HG03108 (cell line): ENCODE measurements around the gene FCHSD2.

Source experiments
- ATAC-seq: cut with Tn5 transposase; IDR thresholded peaks from one replicate; pipeline ENCODE4 v1.9.1; 2021; ENCODE audit warnings: moderate library complexity; ENCODE audit not compliant: unreplicated experiment

Gene FCHSD2

DNA sequence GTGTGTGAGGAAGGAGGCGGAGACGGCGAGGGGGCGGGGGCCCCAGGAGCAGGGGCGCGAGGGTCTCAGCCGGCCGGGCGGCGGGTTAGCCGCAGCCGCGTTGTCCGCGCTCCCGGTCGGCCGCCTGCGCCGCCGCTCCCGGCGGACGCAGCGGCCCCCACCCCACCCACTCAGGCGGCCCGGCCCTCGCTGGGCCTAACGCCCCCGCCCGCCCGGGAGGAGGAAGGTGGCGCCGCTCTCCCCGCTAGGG is at the start of gene FCHSD2:
Gene FCHSD2, minus strand, starts transcription at position 191 of the 250 bp plus-strand sequence. CDS start 441 bp downstream, outside the sequence.
- no peak for ATAC-seq

GRCh38 chr11:73191151-73191550 is 49.0 kb upstream of the FCHSD2 start:
- no peak for ATAC-seq

DNA sequence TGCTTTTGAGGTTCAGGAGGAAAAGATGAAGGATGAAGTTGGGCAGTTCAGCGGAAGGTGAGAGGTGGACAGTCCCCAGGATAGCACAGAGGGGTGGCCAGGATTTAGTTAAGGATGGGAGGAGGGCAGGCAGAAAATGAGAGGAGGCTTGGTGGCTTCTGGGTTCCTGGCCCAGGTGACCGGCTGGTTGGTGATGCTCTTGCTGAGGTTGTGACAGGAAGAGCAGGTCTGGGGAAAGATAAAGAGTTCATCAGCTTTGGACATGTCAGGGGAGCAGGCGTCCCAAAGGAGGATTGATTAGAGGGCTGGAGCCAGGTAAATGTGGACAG is 48.4 kb upstream of the FCHSD2 start:
- ATAC-seq = no peak

DNA sequence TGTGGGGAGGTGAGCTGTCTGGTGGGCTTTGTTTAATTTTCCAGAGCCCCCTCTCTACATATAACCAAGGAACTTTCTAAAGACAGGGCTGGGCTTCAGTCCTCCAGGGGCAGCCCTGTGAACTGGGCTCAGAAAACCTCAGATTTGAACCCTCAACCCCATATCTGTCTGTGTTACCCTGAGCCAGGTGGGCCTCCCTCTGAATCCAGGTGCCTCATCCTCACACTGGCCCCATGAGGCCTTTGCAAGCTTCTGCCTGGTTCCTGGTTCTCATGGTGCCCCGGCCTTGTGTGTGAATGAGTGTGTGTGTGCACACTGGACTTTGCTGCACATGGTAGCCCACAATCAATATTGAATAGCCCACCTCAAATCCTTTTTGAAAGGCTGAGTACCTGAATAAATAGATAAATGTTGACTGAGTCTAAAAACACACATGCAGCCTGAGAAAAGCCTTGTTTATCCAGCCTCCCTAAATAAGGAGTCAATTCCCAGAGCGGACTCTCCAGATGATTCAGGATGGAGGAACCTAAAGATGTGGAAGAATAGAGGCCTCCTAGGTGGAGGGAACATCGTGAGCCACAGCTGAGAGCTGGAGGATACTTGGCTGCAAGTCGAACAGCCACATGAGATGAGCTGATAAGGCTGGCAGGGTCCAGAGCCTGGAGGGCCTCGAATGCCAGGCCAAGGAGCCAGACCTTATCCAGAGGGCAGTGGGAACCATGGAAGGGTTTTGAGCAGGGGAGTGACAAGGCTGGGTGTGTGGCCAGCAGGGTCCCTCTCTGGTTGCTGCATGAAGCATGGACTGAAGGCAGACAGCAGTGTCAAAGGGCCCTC is 47.8 kb upstream of the FCHSD2 start:
- no peak for ATAC-seq

- peak; percentile 53 for ATAC-seq
These were observed 47.2 kb upstream of the FCHSD2 start for GRCh38 chr11:73189315-73189714.

- no peak for ATAC-seq
These were observed 46.2 kb upstream of the FCHSD2 start for GRCh38 chr11:73188301-73188700.

- ATAC-seq = no peak
These were observed 45.7 kb upstream of the FCHSD2 start for GRCh38 chr11:73187854-73188253.

- ATAC-seq = no peak
These were observed 44.8 kb upstream of the FCHSD2 start for GRCh38 chr11:73186886-73187285.

GRCh38 chr11:73186294-73186850 is 44.3 kb upstream of the FCHSD2 start:
- ATAC-seq = no peak

DNA sequence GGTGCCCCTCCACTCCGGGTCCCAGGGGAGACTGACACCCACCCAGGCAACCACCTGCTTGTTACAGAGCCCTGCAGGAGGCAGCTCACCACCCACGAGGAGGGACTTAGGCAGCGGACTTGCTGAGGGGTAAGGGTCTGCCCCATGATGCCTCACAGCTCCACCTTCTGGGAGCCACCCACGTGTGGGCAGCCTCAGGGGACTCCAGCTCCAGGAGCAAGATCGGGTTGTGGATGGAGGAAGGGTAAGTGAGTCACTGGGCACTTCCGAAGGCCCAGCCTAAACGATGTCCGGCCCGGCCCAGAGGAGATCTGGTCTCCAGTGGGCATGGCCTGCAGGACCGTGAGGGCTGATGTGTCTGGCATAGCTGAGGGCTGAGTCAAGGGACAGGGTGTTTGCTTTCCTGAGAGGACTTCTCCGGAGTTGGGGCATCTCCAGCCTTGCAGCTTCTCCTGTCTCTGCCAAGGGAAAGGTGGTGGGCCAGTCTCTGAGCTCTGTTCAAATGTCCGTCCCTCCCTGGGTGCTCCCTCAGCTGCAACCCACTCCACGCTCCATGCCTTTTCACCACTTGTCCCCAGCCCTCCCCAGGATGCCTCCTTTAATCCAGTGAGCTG is 43.7 kb upstream of the FCHSD2 start:
- no peak for ATAC-seq

GRCh38 chr11:73184953-73185671 is 43.0 kb upstream of the FCHSD2 start:
- ATAC-seq = no peak

GRCh38 chr11:73182824-73183321 is 40.8 kb upstream of the FCHSD2 start:
- ATAC-seq = no peak

DNA sequence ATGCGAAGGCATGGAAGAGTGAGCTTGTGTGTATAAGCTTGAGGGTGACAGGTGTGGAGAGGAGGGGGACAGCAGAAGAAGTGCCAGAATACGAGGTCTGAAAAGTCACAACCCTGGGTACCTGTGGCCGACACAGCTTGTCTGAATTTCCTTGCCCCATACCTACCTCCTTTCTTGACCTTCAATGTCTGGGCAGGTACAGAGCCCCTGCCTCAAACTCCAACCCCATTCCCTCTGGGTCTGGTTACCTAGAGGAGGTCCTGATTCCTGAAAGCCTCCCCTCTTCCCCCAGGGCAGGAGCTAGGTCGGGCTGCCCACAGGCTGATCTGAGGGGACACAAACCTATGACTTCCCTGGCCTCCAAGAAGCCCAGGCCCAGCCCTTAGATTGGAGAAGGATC is 36.6 kb upstream of the FCHSD2 start:
- no peak for ATAC-seq

GRCh38 chr11:73177778-73178539 is 35.8 kb upstream of the FCHSD2 start:
- ATAC-seq = peak; percentile 66

DNA sequence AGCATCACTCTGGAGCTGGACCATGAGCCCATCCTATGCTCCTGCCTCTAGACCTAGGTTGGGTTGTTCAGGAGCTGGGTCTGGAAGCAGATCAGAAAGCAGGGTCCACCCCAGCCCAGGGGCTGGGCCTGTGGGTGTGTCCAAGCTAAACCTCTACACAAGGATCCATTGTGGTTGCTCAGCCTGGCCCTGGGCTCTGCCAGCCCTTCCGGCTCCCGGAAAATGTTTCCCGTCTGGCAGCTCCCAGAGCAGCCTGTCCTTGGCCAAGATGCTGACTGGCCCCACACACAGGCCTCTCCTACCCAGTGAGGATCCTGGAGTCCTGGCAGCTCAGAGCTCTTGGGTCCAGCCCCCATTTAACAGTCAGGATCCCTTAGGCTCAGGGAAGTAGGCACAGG is 35.3 kb upstream of the FCHSD2 start:
- no peak for ATAC-seq

GRCh38 chr11:73176874-73177155 is 34.7 kb upstream of the FCHSD2 start:
- no peak for ATAC-seq

GRCh38 chr11:73176145-73176873 is 34.2 kb upstream of the FCHSD2 start:
- peak; percentile 41 for ATAC-seq

- ATAC-seq = no peak
These were observed 33.5 kb upstream of the FCHSD2 start for GRCh38 chr11:73175551-73176144.

DNA sequence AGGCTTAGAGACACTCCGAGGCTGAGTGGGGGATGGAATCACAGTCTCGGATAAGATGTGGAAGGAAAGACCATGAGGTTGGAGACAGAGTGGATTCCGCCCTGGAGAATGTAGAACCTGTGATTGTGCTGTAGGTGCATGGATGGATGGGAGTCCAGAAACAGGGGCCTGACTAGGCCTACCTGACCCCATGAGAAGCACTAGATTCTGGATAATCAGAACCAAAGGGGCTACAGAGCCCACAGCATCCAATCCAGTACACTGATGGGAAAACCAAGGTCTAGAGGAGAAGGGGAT is 32.3 kb upstream of the FCHSD2 start:
- ATAC-seq = no peak

DNA sequence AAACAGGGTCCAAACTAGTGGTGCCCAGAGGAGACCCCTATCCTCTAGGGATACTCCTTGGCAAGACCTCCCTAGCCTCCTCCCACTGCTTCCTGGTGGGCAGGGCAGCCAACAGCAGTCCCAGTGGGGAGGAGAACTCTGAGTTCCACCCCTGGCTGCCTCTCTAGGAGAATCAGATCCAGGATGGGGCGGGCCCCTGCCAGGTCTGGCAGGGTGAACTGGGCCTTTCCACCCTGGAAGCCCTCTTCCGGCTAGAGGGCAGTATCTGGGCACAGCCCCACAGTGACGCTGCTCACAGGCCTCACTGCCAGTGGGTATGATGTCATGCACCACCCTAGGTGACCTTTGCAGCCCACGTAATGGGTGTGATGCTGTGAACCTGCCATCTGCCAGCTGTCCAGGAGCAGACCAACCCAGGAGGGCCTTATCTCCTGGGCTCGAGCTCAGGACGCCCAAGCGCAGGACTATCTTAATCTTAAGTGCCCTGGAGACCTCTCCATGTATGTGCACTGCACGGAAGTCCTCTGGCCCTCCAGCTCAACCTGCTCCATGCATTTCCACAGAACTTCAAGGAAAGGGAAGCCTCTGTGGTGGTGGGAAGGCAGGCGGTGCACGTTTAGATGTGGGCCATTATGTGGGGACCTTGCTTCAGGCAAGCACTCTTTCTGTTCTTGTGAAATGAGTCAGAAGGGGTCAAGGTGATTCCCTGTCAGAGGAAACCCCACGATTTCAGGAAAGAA is 31.8 kb upstream of the FCHSD2 start:
- ATAC-seq = no peak
